Neural progenitor cell (in vitro differentiated cells): ENCODE data around the gene TAF8.

Source experiments
- EZH2 ChIP-seq: fragments of 200-600 bp; sonication (generic); IDR thresholded peaks from 2 replicates; pipeline ENCODE4 v1.6.1; 2017; ENCODE audit warnings: antibody characterized with exemption, mild to moderate bottlenecking, moderate library complexity
- EZH2phosphoT487 ChIP-seq: fragments of 200-600 bp; sonication (generic); IDR thresholded peaks from 2 replicates; pipeline ENCODE4 v1.6.1; 2017; ENCODE audit warnings: antibody characterized with exemption
- TF ChIP-seq, protein P1 (sequence below): fragments of 200-600 bp; sonication (generic); IDR thresholded peaks from 2 replicates; pipeline ENCODE4 v1.5.1; 2017; ENCODE audit warnings: antibody characterized with exemption, mild to moderate bottlenecking

DNA sequence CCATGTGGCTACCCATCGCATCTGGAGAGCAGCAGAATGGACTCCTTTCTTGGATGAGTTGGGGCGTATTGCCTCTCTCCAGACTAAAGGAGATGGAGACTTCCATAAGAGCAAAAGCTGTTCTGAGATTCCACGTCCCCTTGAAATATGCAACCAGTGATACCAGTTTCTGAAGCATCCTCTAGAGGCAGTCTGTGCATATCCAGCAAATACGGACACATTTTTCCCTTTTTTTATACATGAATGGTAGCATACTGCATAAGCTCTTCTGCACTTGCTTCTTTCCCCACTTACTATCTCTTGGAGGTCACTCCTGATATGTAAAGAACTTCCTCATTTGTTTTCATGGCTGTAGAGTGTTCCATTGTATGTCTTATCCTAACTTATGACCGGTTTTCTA lies 34.6 kb downstream of the TAF8 start:
- TF ChIP-seq, protein P1, sequence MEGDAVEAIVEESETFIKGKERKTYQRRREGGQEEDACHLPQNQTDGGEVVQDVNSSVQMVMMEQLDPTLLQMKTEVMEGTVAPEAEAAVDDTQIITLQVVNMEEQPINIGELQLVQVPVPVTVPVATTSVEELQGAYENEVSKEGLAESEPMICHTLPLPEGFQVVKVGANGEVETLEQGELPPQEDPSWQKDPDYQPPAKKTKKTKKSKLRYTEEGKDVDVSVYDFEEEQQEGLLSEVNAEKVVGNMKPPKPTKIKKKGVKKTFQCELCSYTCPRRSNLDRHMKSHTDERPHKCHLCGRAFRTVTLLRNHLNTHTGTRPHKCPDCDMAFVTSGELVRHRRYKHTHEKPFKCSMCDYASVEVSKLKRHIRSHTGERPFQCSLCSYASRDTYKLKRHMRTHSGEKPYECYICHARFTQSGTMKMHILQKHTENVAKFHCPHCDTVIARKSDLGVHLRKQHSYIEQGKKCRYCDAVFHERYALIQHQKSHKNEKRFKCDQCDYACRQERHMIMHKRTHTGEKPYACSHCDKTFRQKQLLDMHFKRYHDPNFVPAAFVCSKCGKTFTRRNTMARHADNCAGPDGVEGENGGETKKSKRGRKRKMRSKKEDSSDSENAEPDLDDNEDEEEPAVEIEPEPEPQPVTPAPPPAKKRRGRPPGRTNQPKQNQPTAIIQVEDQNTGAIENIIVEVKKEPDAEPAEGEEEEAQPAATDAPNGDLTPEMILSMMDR: no peak
- TF ChIP-seq EZH2 (no peak), EZH2phosphoT487 (no peak)
